Tibial nerve (tissue), 3 donors: Measurements from ENCODE around the gene TRIP6.

Experiments used
- POLR2A ChIP-seq, 2 donors: fragments of 450-650 bp; IDR thresholded peaks; one replicate each; pipeline ENCODE4 v1.6.1; 2017; ENCODE audit warnings: antibody characterized with exemption in 2 of 2, mild to moderate bottlenecking in 2 of 2, moderate library complexity in 2 of 2
- TF ChIP-seq, protein P1 (sequence below), 5 experiments: fragments of 200-600 bp in 3 of 5; fragments of 450-650 bp in 2 of 5; sonication (generic) in 3 of 5; IDR thresholded peaks; one replicate each; pipeline ENCODE4 v1.5.1; 2016 to 2019; ENCODE audit warnings: antibody characterized with exemption in 5 of 5, mild to moderate bottlenecking in 3 of 5, moderate library complexity in 2 of 5

DNA sequence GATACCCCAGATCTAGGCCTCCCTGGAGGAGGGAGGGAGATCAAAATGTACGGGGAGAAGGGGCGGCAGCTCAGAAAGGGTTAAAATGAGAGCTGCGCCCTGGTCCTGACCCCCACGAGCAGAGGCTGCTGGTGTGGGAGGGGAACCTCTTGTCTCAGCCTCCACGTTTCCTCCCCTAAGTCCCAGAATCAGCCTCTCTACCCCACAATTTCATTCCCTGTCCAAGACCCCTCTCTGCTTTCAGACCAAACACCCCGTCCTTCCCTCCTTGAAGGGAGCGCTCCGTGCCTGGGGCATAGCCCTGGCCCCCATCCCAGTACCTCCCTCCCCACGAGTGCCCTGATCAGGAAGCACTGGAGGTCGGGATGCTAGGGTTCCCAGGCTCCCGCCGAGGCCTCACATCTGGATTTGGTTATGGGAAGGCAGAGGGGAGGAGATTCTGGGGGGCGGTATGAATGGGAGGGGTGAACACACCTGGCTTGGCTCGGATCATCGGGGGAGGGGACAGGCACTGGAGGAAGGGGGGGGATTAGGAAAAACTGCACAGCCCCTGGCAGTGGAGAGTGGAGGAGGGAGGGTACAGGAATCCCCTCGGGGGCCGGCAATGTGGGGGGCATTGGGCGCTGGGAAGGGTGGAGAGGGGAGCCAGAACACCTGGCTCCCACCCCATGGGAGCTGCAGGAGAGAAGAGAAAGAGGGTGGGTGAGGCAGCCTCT, 42.5 kb upstream of the TRIP6 start:
- TF ChIP-seq POLR2A (IDR thresholded peaks at IDR 0.05): no peak
- TF ChIP-seq, protein P1, sequence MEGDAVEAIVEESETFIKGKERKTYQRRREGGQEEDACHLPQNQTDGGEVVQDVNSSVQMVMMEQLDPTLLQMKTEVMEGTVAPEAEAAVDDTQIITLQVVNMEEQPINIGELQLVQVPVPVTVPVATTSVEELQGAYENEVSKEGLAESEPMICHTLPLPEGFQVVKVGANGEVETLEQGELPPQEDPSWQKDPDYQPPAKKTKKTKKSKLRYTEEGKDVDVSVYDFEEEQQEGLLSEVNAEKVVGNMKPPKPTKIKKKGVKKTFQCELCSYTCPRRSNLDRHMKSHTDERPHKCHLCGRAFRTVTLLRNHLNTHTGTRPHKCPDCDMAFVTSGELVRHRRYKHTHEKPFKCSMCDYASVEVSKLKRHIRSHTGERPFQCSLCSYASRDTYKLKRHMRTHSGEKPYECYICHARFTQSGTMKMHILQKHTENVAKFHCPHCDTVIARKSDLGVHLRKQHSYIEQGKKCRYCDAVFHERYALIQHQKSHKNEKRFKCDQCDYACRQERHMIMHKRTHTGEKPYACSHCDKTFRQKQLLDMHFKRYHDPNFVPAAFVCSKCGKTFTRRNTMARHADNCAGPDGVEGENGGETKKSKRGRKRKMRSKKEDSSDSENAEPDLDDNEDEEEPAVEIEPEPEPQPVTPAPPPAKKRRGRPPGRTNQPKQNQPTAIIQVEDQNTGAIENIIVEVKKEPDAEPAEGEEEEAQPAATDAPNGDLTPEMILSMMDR (IDR thresholded peaks at IDR 0.05): no peak
